ENCODE measurements around the gene JAKMIP3. TPM values are rescaled to one million over a fixed set of nuclear protein-coding genes. Genes with fewer than 3 reads are reported as not detected.

Gene JAKMIP3
- total RNA-seq, 1 donor from 2014 or later: 1.7 TPM

DNA sequence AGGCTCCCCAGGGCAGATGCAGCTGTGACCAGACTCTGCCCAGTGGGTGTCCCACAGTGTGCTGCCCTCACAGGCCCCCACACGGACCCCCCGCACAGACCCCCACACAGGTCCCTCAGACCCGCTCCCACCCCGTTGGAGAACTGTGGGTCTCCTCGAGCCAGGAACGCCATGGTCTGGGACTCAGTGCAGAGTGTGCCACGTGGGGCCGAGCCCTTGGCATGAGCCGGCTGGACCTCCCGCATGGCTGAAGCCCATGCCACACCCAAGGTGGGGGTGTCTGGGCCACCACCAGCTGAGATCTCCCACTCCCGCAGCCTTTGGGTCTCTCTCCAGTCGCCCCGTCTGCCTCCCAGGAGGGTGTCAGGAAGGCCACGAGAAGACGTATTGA, 34.3 kb downstream of the JAKMIP3 start:
- no peak overlapping the region for H3K27ac ChIP-seq (replicated peaks)
- DNase-seq: no peak
- TF ChIP-seq, protein P1, sequence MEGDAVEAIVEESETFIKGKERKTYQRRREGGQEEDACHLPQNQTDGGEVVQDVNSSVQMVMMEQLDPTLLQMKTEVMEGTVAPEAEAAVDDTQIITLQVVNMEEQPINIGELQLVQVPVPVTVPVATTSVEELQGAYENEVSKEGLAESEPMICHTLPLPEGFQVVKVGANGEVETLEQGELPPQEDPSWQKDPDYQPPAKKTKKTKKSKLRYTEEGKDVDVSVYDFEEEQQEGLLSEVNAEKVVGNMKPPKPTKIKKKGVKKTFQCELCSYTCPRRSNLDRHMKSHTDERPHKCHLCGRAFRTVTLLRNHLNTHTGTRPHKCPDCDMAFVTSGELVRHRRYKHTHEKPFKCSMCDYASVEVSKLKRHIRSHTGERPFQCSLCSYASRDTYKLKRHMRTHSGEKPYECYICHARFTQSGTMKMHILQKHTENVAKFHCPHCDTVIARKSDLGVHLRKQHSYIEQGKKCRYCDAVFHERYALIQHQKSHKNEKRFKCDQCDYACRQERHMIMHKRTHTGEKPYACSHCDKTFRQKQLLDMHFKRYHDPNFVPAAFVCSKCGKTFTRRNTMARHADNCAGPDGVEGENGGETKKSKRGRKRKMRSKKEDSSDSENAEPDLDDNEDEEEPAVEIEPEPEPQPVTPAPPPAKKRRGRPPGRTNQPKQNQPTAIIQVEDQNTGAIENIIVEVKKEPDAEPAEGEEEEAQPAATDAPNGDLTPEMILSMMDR (IDR thresholded peaks at IDR 0.05; ENCODE audit: borderline replicate concordance): no peak
- no peaks in the 10 kb centered on the region for H3K36me3 ChIP-seq
- peaks cover 11% of the 10 kb centered on the region for H3K4me1 ChIP-seq
- H3K4me3 ChIP-seq: no peak overlapping the region
- no peaks in the 10 kb centered on the region for H3K27me3 ChIP-seq (ENCODE audit: low read depth)
- H3K9me3 ChIP-seq (replicated peaks): no peaks in the 10 kb centered on the region
- intact Hi-C loops (cut with micrococcal nuclease): no loop called here

DNA sequence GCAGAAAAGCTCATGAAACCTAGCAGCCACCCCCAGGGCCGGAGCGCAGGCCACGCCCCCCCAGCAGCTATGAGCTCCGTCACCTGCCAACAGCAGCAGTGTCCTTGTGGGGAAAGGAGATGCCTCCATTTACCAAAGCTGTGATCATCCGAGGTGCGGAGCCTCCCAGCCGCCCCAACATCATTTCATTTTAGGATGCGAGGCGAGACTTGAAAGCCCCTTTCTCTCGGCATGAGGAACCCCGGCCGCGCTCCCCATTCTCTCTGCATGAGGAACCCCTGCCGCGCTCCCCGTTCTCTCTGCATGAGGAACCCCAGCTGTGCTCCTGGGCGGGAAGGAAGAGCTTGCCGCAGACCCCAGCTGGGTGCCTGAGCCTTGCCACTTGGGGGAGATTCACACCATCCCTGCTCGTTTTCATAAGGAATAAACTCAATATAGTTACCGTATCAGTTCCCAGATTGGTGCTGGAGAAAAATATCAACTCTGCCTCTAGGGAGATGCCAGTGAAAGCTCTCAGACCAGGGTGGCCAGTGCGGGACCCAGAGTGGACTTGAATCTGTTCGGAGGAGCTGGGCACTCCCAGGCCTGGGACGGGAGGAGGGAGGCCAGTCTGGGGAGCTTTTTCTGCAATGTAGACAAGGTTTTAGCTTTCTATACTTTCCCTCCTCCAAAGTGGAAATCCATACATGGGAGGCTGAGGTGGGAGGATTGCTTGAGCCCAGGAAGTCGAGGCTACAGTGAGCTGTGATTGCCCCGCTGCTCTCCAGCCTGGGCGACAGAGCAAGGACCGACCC, 35.0 kb downstream of the JAKMIP3 start:
- TF ChIP-seq, protein P1 (IDR thresholded peaks at IDR 0.05; ENCODE audit: borderline replicate concordance): no peak
- Histone ChIP-seq H3K36me3 (no peaks in the 10 kb centered on the region), H3K27ac (replicated peaks) (no peak overlapping the region), H3K4me1 (peaks cover 9% of the 10 kb centered on the region), H3K9me3 (replicated peaks) (no peaks in the 10 kb centered on the region), H3K27me3 (ENCODE audit: low read depth) (no peaks in the 10 kb centered on the region), H3K4me3 (no peak overlapping the region)
- no peak for DNase-seq
- intact Hi-C loops (cut with micrococcal nuclease): no loop called here

DNA sequence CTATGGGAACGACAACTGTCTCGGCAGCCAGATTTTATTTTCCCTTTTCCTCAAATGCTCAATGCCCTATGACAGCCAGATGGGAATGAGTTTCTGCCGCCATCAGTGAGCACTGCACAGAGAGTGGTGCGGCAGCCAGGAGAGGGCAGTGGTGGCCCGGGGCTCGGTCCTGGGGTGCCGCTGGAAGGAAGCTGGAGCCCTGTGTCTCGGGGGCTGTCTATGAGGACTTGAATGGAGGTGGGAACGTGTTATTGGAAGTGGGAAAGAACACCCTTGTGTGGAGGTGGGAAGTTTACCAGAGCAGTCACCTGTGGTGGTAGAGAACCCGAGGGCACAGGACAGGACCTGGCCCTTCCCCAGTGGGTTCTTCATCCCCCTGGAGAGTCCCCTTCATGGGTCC, 35.8 kb downstream of the JAKMIP3 start:
- TF ChIP-seq, protein P1 (IDR thresholded peaks at IDR 0.05; ENCODE audit: borderline replicate concordance): no peak
- peaks cover 3% of the 10 kb centered on the region for H3K4me1 ChIP-seq

DNA sequence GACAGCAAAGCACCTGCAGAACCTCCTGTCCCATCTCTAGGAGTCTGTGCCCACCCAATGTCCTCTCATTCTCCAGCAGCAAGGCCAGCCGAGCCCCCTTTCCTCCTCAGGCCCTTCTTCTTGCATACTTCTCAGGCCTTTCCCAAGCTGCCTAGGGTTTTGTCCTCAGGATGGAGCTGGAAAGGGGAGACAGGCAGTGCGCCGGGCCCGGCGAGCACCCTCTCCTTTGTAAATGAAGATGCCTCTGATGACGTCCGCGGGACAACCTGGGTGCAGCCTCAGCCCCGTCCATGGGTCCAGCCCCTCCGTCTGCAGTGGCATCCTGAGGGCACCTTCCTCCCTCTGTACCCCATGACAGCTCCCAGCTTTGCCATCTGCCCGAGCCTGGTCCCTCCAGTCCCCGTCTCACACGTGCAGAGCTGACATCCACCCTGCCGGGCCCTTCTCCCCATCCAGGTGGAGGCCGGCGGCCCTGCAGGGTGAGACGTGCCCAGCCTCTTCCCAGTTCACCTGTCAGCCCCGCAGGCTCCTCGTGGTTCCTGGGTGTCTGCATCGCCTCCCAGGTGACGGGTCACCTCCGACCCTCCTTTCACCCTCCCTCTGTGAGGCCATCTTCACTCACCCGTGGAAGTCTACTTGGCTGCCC, 36.4 kb downstream of the JAKMIP3 start:
- intact Hi-C loops (cut with micrococcal nuclease): no loop called here
- Histone ChIP-seq H3K4me1 (no peaks in the 10 kb centered on the region), H3K27ac (replicated peaks) (no peak overlapping the region), H3K36me3 (no peaks in the 10 kb centered on the region), H3K27me3 (ENCODE audit: low read depth) (no peaks in the 10 kb centered on the region), H3K4me3 (no peak overlapping the region), H3K9me3 (replicated peaks) (no peaks in the 10 kb centered on the region)
- TF ChIP-seq, protein P1 (IDR thresholded peaks at IDR 0.05; ENCODE audit: borderline replicate concordance): no peak
- DNase-seq: no peak

More for the DNA sequence above, 35.8 kb downstream of the JAKMIP3 start:
- H3K4me3 ChIP-seq: no peak overlapping the region
- H3K36me3 ChIP-seq: no peaks in the 10 kb centered on the region
- no peak for DNase-seq
- no peaks in the 10 kb centered on the region for H3K27me3 ChIP-seq (ENCODE audit: low read depth)
- no peaks in the 10 kb centered on the region for H3K9me3 ChIP-seq (replicated peaks)
- intact Hi-C loops (cut with micrococcal nuclease): no loop called here
- H3K27ac ChIP-seq (replicated peaks): no peak overlapping the region

DNA sequence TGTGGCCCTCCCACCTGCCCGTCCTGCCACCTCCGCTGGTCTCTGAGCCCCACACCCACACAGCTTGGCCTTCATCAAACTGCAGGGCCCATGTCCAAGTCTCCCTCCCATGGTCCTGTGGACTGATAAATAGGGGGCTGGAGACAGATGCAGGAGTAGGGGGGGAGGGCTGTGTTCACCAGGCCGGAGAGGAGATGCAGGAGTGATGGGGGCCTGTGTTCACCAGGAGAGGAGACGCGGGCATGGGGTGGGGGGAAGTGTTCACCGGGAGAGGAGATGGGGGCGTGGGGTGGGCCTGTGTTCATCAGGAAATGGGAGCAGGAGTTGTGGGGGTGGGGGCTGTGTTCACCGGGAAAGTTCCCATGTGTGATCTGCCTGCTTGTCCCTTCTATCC, 37.0 kb downstream of the JAKMIP3 start:
- TF ChIP-seq, protein P1 (IDR thresholded peaks at IDR 0.05; ENCODE audit: borderline replicate concordance): no peak
- H3K4me3 ChIP-seq: no peak overlapping the region
- no peaks in the 10 kb centered on the region for H3K36me3 ChIP-seq
- H3K27ac ChIP-seq (replicated peaks): no peak overlapping the region
- intact Hi-C loops (cut with micrococcal nuclease): no loop called here
- no peak for DNase-seq
- H3K9me3 ChIP-seq (replicated peaks): no peaks in the 10 kb centered on the region
- no peaks in the 10 kb centered on the region for H3K4me1 ChIP-seq
- H3K27me3 ChIP-seq (ENCODE audit: low read depth): no peaks in the 10 kb centered on the region
